Sigmoid colon (tissue), 4 donors: Measurements from ENCODE around the gene HIGD1B.

Source experiments
- POLR2A ChIP-seq, 2 donors: fragments of 450-650 bp; IDR thresholded peaks; one replicate each; pipeline ENCODE4 v1.6.1; 2016; ENCODE audit warnings: antibody characterized with exemption in 2 of 2, mild to moderate bottlenecking in 2 of 2, moderate library complexity in 2 of 2
- POLR2AphosphoS5 ChIP-seq, 4 donors: sonication (generic); formaldehyde crosslinking; IDR thresholded peaks; one replicate each; pipeline ENCODE4 v1.6.1; 2017; ENCODE audit warnings: antibody characterized with exemption in 4 of 4
- TF ChIP-seq, protein P1 (sequence below), 4 experiments: fragments of 450-650 bp in 3 of 4; fragments of 200-600 bp in 1 of 4; IDR thresholded peaks; one replicate each; pipeline ENCODE4 v1.5.1; 2016 to 2019; ENCODE audit warnings: antibody characterized with exemption in 4 of 4, mild to moderate bottlenecking in 3 of 4, moderate library complexity in 2 of 4

DNA sequence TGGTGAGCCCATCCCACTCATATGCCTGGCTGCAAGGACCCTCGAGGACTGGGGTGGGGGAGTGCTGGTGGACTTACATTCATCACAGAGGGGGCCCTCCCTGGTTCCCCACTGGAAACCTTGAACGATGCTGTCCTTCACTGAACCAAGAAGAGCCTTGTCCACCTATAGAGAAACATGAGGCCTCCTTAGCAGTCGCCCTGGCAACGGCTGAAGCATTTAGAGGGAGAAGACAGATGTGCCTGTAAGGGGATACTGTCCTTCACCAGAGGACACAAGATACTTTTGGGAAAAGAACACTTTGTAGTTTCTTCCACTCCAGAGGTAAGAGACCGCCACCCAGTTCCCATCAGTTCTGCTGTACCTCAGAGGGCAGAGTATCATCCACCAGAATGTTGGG lies 6.5 kb downstream of the HIGD1B start:
- no peak for TF ChIP-seq POLR2A (IDR thresholded peaks at IDR 0.05)
- no peak for TF ChIP-seq POLR2AphosphoS5 (IDR thresholded peaks at IDR 0.05)
- TF ChIP-seq, protein P1, sequence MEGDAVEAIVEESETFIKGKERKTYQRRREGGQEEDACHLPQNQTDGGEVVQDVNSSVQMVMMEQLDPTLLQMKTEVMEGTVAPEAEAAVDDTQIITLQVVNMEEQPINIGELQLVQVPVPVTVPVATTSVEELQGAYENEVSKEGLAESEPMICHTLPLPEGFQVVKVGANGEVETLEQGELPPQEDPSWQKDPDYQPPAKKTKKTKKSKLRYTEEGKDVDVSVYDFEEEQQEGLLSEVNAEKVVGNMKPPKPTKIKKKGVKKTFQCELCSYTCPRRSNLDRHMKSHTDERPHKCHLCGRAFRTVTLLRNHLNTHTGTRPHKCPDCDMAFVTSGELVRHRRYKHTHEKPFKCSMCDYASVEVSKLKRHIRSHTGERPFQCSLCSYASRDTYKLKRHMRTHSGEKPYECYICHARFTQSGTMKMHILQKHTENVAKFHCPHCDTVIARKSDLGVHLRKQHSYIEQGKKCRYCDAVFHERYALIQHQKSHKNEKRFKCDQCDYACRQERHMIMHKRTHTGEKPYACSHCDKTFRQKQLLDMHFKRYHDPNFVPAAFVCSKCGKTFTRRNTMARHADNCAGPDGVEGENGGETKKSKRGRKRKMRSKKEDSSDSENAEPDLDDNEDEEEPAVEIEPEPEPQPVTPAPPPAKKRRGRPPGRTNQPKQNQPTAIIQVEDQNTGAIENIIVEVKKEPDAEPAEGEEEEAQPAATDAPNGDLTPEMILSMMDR (IDR thresholded peaks at IDR 0.05): no peak
